Kidney (tissue), 14 donors: ENCODE data around the gene ANAPC16. TPM values are rescaled to one million over a fixed set of nuclear protein-coding genes. Genes with fewer than 3 reads are reported as not detected.

ENCODE experiments used
- DNase-seq, 5 donors: peaks; one replicate each; pipeline ENCODE4 v3.0.0-alpha.2; 2013 to 2020
- FAIRE-seq: peaks from 2 replicates; lab custom pipeline; 2012; peaks lifted over from hg19 to GRCh38; lab: Jason Lieb, UNC
- H3K27ac ChIP-seq, 2 donors: one replicate each; pipeline ENCODE4 v1.7.0; 2013; ENCODE audit warnings: low read depth in 2 of 2, low read length in 2 of 2, inconsistent platforms in 1 of 2
- H3K27me3 ChIP-seq: one replicate; pipeline ENCODE4 v1.7.1; 2013; ENCODE audit warnings: low read length, inconsistent platforms; ENCODE audit not compliant: control insufficient read depth, insufficient read depth
- H3K36me3 ChIP-seq, 3 donors: one replicate each; pipeline versions ENCODE4 v1.7.0 to v1.7.1; 2013; ENCODE audit warnings: low read length in 3 of 3, control low read depth in 1 of 3, inconsistent platforms in 1 of 3; ENCODE audit not compliant: insufficient read depth in 3 of 3, control insufficient read depth in 2 of 3
- H3K4me1 ChIP-seq, 3 donors: one replicate each; pipeline versions ENCODE4 v1.7.0 to v1.7.1; 2013; ENCODE audit warnings: low read length in 3 of 3, inconsistent platforms in 1 of 3, low read depth in 1 of 3; ENCODE audit not compliant: control insufficient read depth in 2 of 3, insufficient read depth in 2 of 3
- H3K4me3 ChIP-seq, 3 donors: one replicate each; pipeline versions ENCODE4 v1.7.0 to v1.8.1; 2013; ENCODE audit warnings: low read length in 3 of 3, control low read depth in 1 of 3, inconsistent platforms in 1 of 3
- H3K9ac ChIP-seq, 3 donors: one replicate each; pipeline versions ENCODE4 v1.7.0 to v1.7.1; 2013; ENCODE audit warnings: low read length in 3 of 3, control low read depth in 1 of 3, inconsistent platforms in 1 of 3
- H3K9me3 ChIP-seq, 3 donors: one replicate each; pipeline versions ENCODE4 v1.7.0 to v1.7.1; 2013; ENCODE audit warnings: low read length in 3 of 3, control low read depth in 1 of 3, inconsistent platforms in 1 of 3; ENCODE audit not compliant: control insufficient read depth in 2 of 3, insufficient read depth in 1 of 3
- intact Hi-C: fragments of 100-400 bp; cut with DNase I; formaldehyde crosslinking; loops from one replicate; pipeline ENCODE4 v1.11.1; 2022
- polyA plus RNA-seq: library from polyadenylated mRNA; stranded (reverse); fragments of 350-450 nt; fragmentation: Illumina TruSeq; extraction: RNeasy Lipid Tissue Mini Kit (QIAGEN cat#74804); gene quantifications from one replicate; pipeline ENCODE4 v1.2.3, GENCODE V29; 2014; ENCODE audit warnings: low read depth, low replicate concordance; ENCODE audit not compliant: insufficient read depth
- total RNA-seq: library from RNA; stranded (reverse); fragmentation: NEBNext Ultra II Directional; extraction: Animal tissue kit (Norgen Biotek cat#: 25700); gene quantifications from one replicate; pipeline ENCODE4 v1.2.1, GENCODE V29; 2021
- TF ChIP-seq, protein P1 (sequence below): IDR thresholded peaks from 3 replicates; pipeline ENCODE4 v1.5.1; 2012; ENCODE audit warnings: mild to moderate bottlenecking, moderate library complexity, borderline replicate concordance; ENCODE audit not compliant: insufficient read depth; ENCODE audit errors: extremely low read depth
- donor health status: control.
- donor health status: control.
- donor health status: control.
- donor health status: control.
- donor health status: control.
- donor health status: DM: yes; HTN: yes; CAD: no.
- donor health status: Normal renal cell carcinoma (clear cell type).

Gene ANAPC16
- total and polyA plus RNA-seq, 2 donors from 2014 or later = 132 to 210 TPM

DNA sequence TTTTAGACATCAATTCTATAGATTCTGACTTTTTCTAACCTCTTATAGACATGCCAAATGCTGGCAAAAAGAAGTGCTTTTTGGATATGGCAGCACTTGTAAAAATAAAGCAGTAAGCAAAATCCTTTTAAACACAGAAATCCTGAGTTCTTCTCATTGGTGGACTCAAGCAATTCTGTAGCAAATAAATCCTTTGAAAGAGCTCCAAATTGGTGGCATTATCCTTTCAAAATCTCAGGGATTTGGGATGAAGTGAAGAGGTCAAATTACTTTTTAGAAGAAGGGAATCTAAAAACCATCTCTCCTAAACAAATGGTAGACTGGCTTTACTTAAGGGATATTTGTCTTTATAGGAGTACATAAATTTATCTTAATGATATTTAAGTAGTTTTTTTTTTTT, 17.8 kb downstream of the ANAPC16 start:
- H3K27me3 ChIP-seq = no peaks in the 10 kb centered on the region
- no peak overlapping the region for H3K27ac ChIP-seq
- no peak overlapping the region for H3K9ac ChIP-seq
- H3K9me3 ChIP-seq = no peaks in the 10 kb centered on the region
- TF ChIP-seq, protein P1, sequence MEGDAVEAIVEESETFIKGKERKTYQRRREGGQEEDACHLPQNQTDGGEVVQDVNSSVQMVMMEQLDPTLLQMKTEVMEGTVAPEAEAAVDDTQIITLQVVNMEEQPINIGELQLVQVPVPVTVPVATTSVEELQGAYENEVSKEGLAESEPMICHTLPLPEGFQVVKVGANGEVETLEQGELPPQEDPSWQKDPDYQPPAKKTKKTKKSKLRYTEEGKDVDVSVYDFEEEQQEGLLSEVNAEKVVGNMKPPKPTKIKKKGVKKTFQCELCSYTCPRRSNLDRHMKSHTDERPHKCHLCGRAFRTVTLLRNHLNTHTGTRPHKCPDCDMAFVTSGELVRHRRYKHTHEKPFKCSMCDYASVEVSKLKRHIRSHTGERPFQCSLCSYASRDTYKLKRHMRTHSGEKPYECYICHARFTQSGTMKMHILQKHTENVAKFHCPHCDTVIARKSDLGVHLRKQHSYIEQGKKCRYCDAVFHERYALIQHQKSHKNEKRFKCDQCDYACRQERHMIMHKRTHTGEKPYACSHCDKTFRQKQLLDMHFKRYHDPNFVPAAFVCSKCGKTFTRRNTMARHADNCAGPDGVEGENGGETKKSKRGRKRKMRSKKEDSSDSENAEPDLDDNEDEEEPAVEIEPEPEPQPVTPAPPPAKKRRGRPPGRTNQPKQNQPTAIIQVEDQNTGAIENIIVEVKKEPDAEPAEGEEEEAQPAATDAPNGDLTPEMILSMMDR = no peak
- DNase-seq = no peak
- FAIRE-seq = no peak
- intact Hi-C loops = no loop called here
- H3K4me1 ChIP-seq = peaks cover 0 to 3% (median 0%) of the 10 kb centered on the region in 3 donors
- no peak overlapping the region for H3K4me3 ChIP-seq
- H3K36me3 ChIP-seq = peaks cover 0 to 23% (median 15%) of the 10 kb centered on the region in 3 donors

DNA sequence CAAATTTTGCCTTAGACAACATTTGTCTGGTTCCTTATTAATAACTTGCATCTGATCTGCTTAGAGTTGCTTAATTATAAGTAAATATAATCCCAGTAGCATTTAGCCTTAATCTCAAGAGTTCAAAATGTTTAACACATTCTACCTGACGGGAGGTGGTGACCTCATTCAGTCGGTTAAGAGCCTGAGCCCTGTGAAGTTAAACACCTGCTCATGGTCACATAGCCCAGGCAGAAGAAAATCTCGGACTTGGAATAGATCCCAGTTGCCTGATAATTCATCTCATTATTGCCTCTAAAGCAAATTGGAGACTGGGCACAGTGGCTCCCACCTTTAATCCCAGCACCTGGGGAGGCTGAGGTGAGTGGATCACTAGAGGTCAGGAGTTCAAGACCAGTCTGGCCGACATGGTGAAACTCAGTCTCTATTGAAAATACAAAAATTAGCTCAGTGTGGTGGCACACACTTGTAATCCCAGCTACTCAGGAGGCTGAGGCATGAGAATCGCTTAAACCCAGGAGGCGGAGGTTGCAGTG, 18.8 kb downstream of the ANAPC16 start:
- H3K27ac ChIP-seq = no peak overlapping the region
- no peaks in the 10 kb centered on the region for H3K27me3 ChIP-seq
- no peaks in the 10 kb centered on the region for H3K9me3 ChIP-seq
- peaks cover 0 to 23% (median 15%) of the 10 kb centered on the region in 3 donors for H3K36me3 ChIP-seq
- H3K4me3 ChIP-seq = no peak overlapping the region
- no peak for DNase-seq
- no peak for FAIRE-seq
- TF ChIP-seq, protein P1 = no peak
- peaks cover 0 to under 1% (median 0%) of the 10 kb centered on the region in 3 donors for H3K4me1 ChIP-seq
- intact Hi-C loops = no loop called here
- no peak overlapping the region for H3K9ac ChIP-seq

DNA sequence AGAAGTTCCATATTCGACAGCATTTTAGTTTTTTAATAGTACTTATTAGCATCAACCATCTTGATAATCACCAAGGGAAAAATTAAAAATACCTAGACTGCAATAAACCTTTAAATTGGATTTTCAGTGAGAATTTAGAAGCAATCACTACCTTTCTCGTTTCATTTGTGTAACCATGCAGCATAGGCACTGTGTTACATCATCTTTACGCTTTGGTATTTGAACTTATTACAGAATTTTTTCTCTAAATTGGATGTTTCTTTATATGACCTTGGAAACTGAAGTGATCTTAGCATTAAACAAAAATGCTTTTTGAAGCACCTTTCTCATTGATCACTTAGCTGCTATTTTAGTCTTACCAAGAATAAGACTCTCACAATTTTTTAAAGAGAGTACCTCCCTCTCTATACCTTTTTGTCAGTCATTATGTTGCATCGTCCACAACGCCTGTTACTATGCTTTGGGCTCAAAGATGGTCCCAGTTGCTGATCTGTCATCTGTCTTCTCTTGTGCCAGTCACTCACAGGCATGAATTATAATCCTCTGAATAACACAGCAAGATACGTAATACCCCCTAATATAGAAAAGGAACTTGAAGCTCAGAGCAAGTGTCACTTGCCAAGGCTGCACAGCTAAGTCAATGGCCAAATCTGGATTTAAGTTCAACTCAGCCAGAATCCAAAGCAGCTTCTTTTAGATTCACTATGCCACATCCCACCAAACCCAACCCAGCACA, 19.9 kb downstream of the ANAPC16 start:
- FAIRE-seq (no peak), DNase-seq (no peak)
- Histone ChIP-seq H3K36me3 (peaks cover 0 to 22% (median 15%) of the 10 kb centered on the region in 3 donors), H3K27me3 (no peaks in the 10 kb centered on the region), H3K9me3 (no peaks in the 10 kb centered on the region), H3K27ac (no peak overlapping the region), H3K9ac (no peak overlapping the region), H3K4me3 (no peak overlapping the region), H3K4me1 (no peaks in the 10 kb centered on the region)
- intact Hi-C loops = no loop called here
- TF ChIP-seq, protein P1 = no peak
